HS-27A (cell line): ENCODE measurements around the gene RBPJ.

Experiments
- DNase-seq: peaks from one replicate; pipeline ENCODE4 v3.0.0-alpha.2; 2012; ENCODE audit warnings: low read depth, missing footprints

RBPJ gene

DNA sequence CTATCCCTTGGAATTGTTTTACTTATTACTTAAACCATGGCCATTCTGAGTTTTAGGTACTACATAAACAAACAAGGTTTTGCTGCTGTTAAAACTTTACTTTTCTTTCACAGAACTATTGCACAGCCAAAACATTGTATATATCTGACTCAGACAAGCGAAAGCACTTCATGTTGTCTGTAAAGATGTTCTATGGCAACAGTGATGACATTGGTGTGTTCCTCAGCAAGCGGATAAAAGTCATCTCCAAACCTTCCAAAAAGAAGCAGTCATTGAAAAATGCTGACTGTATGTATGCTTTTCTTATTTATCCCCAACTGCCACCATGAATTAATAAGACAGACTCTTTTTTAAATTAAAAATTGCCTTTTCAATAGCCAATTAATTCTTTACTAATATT, 99.6 kb downstream of the RBPJ start:
- no peak for DNase-seq

DNA sequence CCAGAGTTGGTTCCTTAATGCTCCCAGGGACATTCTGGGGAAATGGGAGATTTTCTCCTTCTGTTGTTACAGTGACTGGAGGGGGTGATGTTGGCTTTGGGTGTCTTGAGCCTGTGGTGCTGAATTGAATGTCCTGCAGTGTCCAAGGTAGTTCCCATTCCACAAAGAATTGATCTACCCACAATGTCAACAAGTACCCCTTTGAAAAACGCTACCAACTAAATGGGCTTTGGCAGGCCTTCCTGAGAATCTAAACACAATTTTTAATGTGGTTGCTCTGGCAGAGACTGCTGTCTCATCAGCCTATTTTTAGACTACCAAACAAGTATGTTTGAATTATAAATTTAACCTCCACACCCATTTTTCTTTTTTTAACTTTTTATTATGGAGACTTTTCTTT, 100.1 kb downstream of the RBPJ start:
- no peak for DNase-seq

DNA sequence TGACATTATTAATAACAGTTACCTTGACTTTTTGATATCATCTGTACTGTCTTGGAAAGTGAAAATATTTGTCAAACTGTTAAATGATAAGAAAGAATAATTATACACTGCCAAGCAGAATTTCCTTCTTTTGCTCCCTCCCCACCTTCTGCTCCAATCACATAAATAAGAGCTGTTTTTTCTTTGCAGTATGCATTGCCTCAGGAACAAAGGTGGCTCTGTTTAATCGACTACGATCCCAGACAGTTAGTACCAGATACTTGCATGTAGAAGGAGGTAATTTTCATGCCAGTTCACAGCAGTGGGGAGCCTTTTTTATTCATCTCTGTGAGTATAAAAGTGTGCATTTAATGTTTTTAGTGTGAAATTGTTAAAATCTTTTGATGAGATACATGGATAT, 103.3 kb downstream of the RBPJ start:
- DNase-seq: no peak

DNA sequence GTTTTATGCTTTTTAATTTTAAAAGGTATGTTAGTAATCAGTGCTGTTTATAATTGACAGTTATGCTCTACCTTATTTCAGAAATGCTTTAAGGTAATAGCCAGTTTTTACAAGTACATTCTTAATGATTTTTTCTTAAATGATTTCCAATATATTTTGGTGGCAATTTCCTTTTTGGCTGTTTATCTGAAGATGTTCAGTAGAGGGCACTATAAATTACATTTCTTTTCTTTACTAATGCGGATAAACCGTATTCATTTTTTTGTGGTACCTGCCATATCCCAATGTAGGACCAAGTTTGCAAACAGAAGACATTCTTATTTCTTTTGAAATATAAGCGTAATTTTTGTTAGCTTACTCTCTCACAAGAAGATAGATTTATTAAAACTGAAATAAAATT, 104.0 kb downstream of the RBPJ start:
- no peak for DNase-seq

DNA sequence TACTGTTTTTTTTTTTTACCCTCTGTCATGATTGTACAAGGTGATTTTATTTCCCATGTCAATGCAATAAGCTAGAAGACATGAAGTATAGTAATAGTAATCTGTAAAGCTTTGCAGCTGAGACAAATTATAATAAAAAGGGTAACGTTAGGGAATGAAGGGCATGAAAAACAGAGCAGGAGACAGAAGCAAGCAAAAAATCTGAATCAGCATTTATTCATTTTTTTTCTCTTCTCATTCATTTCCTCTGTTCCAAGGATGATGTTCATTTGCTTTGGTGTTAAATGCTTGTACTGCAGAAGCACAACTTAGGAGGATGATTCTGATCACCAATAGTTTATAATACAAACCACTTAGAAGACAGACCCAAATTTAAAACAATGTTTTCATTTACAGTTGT, 105.1 kb downstream of the RBPJ start:
- DNase-seq: no peak

DNA sequence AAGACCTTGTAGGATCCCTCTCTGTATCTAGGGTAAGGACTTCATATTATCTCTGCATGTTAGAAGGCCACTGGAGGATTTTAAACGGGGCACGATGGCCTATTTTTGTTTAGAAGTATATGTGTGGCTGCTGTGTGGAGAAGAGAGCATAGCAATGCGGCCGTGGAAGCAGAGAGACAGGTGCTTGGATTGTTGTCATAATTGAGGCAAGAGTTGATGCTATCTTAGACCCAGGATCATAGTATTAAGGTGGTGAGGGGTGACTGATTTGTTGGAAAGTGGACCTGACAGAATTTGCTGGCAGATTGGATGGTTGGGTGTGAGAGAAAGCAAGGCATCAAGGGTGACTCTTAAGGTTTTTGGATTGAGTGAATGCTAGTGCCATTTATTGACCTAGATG, 106.1 kb downstream of the RBPJ start:
- no peak for DNase-seq

DNA sequence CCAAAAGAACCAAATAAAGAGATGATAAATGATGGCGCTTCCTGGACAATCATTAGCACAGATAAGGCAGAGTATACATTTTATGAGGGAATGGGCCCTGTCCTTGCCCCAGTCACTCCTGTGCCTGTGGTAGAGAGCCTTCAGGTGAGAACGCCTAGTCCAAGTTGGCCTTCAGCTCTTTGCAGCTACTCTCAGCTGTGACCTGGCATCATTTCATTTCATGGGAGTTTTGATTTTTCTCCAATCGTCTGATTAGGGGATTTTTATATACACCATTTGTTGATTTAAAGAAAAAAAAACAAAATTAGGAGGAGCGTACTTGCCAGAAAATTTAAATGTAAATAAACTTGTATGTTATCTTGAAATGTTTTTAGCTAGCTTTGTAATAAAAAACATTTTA, 109.1 kb downstream of the RBPJ start:
- DNase-seq: no peak

DNA sequence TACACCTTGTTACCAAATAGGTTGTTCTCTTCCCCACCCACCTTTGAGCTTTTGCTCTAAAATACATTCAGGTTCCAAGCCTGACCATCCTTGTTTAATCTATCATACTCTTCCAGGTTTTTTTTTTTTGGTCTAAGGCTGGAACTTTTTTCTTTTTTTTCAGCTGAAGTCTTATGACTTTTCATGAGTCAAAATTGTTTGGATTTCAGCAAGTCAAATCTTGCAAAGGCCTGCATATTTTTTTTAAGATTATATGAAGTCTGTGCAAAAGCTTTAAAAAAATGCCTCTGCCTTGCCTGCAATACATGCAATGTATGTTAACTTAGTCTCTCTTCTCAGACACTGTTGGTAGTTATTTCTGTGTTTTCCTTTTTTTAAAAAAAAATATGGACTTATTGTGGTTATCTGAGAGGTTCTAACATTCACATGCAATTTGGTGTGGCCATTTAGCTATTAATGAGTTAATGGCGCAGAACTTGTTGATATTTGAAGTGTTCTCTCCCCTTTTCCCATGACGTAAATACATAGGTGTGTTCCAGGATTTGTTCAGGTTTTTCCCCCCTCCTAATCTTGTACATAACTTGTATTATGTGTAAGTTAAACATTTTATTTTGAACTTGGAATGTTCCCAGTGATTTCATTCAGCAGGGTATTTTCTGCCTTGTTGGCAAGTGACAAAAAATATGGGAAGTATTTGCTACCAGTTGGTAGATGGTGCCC, 110.8 kb downstream of the RBPJ start:
- DNase-seq: no peak

DNA sequence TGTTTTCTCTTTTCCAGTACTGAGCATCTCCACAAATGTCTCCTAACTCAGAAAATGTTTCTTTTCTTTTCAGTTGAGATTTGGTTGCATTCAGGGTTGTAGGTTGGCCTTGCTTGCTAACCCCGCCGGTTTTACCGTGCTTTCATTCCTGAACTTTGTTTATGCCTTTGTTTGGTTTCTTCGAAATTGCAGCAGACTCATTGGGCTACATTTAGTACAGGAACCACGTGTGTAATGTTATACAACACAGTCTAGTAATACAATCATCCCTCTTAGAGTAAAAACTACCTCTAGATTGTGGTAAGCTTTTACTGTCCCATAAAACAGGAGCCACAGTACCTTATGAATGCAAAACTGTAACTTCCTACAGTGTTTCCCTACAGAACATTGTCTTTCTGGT, 111.6 kb downstream of the RBPJ start:
- DNase-seq: no peak

DNA sequence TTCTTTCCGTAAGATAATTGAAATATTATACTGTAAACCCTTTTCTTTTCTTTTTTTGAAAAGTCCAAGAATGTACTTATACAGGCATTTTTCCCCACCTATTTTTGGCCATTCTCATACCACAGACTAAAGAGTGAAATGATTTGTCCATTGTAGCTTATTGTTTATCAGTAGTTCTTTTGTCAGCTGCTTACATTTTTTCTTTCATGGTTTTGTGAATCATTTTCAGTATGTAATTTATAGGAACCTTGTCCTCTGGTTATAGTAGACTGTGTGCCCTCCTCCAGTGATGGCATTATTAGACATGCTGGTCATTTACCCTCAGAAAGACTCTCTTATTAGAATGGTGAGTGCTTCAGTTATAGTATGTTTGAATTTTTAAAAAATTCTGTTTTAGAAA, 112.7 kb downstream of the RBPJ start:
- no peak for DNase-seq

DNA sequence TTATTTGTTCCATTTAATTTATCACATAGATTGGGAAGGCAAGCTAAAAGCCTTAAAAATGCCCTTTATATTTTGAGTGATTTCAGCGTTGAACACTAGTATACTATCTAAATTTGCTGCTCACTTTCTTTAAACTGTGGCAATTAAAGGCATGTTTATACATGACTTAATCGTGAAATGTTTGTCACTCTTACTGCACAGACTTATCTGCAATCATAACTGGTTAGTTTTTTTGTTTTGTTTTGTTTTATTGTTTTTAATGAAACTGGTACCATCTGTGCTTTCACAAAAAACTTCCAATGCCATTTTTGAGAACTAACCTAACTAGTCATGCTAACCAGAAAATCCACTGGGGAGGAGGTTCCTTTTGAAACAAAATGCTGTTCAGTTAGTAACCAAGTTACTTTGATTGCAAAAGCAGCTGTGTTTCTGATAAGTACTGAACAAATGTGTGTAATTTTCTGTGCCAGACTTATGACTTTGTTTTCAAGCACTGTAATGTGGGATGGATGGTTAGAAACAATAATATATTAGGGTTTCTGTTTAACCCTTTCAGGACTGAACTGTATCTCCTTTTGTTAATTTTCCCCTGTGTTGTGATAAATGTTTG, 113.3 kb downstream of the RBPJ start:
- no peak for DNase-seq

DNA sequence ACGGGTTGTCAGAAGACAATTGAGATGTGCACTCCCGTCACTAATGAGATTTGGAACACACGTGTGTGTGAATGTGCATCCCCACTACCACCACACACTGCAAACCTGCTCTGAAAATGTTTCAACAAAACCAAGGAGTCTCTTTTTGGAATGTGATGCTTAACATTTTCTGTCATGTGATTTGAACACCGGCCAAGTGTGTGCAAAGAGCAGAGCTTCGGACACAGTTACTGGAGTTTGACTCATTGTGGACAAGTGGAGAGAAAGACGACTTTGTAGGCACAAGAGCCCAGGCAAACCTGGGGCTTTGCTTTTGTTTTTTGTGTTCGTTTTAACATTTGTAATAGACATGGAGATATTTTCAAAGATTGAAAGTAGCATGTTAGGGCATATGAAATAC, 120.3 kb downstream of the RBPJ start:
- no peak for DNase-seq

DNA sequence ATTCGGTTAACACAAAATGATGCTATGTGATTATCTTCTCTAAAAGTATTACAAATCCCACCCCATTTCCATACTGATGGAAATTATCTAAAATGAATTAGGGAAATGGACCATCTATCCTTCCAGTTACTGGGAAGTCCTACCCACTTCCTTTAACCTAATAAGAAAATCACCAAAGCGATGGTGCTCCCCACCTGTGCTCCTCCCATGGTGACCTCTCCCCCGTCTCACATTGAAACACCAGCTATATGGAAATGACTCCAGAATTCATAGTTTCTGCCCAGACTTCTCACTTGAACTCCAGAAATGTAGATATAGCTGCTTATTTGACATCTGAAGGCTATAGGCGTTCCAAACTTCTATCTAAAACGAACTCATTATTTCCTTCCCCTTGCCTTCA, 121.0 kb downstream of the RBPJ start:
- no peak for DNase-seq

DNA sequence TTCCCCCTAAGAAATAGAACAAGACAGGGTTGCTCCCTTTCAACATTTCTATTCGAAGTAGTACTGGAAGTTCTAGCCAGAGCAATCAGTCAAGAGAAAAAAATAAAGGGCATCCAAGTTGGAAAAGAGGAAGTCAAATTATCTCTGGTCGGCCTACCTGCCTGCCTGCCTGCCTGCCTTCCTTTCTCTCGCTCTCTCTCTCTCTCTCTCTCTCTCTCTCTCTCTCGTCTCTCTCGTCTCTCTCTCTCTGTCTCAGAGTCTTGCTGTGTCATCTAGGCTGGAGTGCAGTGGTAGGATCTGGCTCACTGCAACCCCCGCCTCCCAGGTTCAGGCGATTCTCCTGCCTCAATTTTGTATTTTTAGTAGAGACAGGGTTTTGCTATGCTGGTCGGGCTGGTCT, 126.6 kb downstream of the RBPJ start:
- no peak for DNase-seq

DNA sequence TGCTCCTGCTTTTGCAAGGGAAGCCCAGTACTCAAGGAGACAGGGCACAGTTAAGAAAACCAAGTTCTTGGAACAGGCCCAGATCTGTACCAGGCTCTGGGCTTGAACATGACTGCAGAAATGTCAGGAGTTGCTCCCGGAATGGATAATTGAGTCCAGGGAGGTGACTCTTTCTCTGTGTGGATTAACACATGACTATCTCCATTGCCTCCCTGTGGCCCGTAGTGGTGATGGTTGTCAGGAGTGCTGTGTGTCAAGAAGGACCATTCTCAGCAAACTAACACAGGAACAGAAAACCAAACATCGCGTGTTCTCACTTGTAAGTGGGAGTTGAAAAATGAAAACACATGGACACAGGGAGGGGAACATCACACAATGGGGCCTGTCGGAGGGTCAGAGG, 129.6 kb downstream of the RBPJ start:
- no peak for DNase-seq

DNA sequence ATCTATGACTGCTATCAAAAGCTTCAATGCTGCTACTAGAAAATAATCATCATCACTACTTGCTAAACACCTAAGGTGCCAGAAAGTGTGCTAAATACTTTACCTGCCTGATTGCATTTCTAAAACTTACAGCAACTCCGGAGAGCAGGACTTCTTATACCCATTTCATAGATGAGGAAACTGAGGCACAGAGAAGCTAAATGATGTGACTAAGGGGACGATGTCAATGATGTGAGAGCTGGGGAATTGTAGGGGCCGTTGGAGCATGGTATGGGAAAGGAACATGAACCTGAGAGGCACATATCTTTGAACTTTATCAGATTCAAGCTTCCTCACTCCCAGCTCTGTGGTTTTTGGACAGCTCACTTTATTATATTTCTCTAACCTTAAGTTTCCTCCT, 130.8 kb downstream of the RBPJ start:
- DNase-seq: no peak

DNA sequence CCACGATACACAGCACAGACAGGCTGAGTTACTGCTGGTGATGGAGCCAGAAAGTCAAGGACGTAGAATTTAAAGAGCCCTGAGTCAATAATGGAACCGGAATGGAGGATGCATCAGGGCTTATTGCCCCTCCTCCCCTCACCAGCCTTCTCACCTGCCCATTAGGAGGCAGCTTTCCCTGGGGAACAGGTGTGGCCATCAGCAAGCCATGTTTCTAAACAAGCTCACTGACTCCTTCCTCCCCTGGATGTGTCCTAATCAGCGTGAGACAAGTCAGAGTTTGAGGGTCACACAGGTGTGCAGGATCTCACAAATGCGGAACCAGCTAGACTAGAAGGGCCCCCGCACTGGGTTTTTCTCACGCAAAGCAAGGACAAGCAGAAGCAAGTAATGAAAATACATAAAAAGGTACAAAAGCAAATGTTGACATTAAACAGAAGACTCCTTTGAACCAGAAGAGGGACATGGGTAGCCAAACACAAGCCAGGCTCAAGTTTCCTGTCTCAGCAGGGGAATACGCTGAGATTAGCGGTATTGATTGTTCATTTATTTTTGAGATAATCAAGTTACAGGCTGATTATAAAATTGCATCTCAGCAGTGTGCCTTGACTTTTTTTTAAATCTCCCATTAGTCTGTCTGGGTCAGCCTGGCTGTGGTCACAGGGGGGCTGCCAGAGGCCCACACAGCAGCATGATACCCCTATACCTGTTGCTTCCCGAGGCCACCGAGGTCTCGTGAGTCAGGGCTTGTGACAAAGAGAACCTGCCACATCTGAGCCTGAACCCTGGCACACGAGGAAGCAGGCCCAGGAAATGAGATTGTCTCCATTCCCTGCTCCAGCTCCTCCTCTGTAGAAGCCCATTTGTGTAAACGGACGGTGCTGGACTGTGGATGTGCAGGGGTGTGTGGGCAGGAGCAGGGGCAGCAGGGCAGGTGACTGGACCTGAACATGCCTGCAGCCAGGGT, 132.0 kb downstream of the RBPJ start:
- no peak for DNase-seq

DNA sequence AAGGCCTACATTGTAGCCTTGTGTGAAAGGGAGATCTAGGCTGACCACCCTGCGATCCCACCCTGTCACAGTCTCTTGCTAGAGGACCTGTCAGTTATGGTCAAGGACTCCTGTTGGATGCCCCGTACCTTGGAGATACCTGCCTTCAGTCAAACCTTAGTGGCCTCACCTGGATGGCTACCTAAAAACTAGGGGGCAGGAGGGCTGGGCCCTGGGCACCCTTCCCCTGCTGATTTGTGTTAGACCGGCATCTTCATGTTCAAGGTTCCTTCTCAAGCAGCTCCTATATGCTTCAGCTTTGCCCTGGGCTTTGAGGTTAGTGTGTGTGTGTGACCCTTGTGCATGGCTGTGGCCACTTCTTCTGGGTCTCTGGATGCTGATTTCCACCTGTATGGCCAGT, 134.1 kb downstream of the RBPJ start:
- no peak for DNase-seq

DNA sequence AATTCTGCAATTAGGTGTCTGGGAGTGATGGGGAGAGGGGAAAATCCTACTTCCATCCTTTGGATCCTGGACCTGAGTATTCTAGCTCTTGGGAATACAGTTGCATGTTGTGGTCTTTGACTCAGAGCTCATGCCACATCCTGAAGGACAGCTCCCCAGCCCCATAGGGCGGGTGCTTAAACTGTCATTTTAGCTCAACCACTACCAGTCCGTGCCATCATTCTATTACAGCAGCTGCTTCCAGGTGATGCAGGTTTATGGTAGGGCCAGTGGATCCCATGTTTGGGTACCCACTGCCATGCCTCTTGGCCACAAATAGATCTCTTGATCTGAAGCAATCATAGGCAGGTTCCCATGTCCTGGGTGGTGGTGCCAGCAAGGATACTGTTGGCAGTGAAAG, 134.8 kb downstream of the RBPJ start:
- no peak for DNase-seq

DNA sequence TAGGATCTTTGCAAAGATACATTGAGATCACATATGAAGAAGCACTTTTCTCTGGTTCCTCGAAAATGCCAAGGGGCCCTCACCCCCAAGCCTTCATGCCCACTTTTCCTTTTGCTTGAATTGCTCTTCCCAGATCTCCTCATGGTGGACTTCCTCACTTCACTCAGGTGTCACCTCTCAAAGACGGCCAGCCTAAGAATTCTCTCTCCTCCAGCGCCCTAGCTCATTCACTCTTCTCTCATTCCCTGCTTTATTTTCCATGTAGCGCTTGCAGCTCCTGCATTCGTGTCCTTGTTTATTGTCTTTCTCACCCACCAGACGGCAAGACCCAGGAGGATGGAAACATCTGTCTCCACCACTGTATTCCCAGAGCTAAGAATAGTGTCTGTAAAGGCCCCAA, 136.6 kb downstream of the RBPJ start:
- DNase-seq: no peak

DNA sequence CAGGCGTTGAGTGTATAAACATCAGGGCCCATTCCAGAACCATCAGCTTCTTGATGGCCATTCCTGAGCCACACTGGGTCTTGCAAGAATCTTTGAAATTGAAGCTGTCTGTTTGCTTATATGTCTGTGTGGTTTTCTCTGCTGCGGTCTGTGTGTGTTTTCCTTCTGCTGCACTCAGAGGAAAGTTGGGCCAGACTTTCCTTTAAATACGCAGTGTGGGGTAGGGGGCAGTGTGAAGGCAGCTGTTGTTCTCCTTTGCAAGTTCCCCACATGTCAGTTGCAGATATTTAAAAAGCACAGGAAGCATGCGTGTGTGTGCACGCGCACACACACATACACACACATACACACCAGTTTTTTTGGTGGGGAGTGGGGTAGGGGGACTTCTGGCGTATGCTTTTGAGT, 137.3 kb downstream of the RBPJ start:
- no peak for DNase-seq

DNA sequence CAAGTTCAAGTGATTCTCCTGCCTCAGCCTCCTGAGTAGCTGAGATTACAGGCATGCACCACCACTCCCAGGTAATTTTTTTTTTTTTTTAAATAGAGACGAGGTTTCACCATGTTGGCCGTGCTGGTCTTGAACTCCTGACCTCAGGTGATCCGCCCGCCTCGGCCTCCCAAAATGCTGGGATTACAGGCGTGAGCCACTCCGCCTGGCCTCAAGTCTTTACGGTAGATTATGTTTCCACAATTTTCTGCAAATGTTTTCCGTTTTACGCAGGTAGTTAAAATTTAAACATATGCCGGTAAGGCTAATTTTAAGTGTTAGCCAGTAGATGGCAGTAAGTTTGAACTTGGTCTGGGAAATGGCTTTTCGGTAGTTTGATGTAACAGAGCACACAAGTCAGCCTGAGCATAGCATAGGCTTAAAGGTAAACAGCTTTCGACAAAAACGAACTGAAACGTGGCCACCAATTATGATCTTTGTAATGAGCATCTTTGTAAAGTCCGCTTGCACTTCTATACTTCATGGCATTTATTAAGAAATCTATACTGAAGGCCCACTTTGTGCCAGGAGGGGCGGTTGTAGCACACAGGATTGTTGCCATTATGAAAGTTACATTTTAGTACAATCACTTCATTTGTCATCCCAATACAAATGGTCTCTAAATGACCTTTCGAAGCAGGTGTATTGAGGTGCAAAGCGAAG, 138.4 kb downstream of the RBPJ start:
- peak; percentile 53 for DNase-seq
